Measurements from ENCODE around the gene CHRM5.
"Not testable (repeated sequence)": the region's sequence is repeated elsewhere in the genome, so short reads cannot be mapped to it uniquely, and the experiment has no call there.

CHRM5 gene

DNA sequence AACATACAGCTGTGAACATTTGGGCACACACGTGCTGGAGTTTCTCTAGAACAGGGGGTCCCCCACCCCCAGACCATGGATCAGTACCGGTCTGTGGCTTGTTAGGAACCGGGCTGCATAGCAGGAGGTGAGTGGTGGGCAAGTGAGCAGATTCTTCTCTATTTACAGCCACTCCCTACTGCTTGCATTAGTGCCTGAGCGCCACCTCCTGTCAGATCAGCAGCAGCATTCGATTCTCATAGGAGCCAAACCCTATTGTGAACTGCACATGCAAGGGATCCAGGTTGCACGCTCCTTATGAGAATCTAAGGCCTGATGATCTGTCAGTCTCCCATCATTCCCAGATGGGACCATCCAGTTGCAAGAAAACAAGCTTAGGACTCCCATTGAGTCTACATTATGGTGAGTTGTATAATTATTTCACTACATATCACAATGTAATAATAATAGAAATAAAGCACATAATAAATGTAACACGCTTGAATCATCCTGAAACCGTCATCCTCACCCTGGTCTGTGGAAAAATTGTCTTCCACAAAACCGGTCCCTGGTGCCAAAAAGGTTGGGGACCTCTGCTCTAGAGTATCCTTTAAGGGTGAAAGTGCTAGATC lies 25.8 kb downstream of the CHRM5 start:
- DNase-seq, result no peak

DNA sequence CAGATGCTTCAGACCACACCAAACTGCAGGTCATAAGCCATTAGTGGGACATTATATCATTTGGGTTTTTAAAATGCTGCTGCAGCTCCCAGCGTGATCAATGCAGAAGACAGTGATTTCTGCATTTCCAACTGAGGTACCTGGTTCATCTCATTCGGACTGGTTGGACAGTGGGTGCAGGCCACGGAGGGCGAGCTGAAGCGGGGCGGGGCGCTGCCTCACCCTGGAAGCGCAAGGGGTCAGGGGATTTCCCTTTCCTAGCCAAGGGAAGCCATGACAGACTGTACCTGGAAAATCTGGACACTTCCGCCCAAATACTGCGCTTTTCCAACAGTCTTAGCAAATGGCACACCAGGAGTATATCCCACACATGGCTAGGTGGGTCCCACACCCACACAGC lies 27.4 kb downstream of the CHRM5 start:
- DNase-seq, result not testable (repeated sequence)

DNA sequence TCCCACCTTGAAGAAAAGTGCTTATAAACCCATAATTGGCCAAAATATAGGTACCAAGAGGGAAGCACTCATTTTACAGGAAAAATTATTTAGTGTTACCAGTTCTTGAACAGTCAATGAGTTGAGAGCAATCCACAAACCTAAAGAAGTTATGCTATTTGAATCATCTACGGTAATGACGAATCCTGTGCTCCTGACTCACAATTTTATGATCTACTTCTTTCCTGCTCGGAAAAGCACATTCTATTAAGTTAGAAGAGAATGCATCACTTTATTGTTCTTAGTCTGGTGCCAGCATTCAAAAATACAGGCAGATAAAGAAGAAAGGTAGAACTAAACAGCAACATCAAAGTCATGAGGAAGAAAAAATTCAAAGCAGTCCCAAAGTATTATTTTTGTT lies 33.2 kb downstream of the CHRM5 start:
- no peak for DNase-seq

DNA sequence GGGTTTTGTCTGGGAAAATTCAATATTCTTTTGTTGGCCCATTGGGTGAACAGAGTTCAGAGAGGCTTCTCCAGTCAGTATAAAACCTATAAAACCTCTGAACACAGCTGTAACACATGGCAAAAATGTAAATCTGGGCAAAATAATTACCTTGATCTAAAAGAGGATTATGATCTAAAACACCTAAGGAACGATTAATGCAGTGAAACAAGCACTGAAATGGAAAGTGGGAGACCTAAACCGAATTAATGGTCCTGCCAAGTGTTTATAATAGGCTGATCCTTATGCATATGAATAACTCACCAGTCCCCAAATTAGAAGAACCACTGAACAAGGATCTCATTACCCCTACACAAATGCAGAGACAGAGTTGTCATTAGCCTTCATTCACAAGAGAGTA lies 38.1 kb downstream of the CHRM5 start:
- DNase-seq, result no peak

DNA sequence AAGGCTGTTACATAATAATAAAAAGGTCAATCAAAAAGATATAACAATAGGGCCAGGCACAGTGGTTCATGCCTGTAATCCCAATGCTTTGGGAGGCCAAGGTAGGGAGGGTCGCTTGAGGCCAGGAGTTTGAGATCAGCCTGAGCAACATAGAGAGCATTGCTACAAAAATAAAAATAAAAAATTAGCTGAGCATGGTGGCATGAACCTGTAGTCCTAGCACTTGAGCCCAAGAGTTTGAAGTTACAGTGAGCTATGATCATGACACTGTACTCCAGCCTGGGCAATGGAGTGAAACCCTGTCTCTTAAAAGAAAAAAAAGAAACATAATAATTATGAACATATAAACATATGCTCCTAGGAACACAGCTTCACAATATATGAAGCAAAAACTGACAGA lies 41.4 kb downstream of the CHRM5 start:
- DNase-seq, result no peak

DNA sequence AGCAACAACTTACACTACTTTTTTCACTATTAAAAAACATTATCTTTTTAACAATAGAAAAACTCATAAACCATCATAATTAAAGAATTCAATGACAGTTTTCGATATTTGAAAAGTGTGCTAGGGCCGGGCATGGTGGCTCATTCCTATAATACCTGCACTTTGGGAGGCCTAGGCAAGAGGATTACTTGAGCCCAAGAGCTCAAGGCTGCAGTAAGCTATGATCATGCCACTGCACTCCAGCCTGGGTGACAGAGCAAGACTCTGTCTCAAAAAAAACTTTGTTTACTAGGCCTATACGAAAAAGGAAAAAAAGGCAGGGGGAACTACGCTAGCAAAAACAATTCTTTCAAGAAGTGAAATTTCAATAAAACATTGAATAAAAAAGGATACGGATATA lies 42.6 kb downstream of the CHRM5 start:
- DNase-seq, result no peak

DNA sequence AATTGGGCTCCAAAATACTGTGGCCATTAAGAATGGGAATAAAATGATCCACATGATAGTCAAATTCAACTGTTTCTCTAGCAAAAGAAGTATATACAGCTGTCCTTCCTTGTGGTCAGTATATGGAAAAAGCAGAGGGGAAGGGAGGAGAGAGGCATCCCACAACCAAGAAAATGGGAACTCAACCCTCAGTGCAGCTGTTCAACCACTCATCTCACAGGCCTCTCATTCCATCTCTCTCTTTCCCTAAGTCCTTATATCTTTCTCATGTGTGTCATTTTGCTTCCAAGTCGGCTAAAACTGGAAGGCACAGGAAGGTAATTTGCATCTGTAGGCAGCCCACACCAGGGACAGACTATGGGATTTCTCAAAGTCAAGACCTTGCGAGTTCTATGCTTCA lies 43.2 kb downstream of the CHRM5 start:
- DNase-seq, result no peak

DNA sequence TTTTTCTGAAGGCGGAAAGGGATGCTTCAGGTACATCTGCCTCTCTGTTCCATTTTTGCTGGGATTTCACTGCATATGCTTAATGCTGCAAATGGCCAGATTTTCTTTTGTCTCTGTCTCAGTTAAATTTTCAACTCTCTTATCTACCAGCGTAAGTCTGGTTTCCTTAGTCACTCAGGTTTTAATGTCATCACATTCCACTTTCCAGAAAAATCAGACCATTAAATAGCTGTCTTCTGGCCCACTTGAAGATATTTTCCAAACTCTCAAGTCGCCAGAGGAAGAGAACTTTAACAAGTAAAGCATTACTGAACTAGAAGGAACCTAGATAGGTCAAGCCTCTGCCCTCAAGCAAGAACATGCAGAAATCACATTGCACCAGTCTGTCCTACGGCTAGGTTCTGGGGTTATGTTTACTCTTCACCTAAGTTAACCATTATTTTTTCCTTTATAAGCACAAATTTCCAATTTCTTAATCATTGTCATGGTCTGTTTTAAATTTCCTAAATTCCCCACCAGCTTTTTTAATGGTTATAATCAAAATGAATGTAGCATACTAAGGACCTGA lies 44.2 kb downstream of the CHRM5 start:
- DNase-seq, result no peak

DNA sequence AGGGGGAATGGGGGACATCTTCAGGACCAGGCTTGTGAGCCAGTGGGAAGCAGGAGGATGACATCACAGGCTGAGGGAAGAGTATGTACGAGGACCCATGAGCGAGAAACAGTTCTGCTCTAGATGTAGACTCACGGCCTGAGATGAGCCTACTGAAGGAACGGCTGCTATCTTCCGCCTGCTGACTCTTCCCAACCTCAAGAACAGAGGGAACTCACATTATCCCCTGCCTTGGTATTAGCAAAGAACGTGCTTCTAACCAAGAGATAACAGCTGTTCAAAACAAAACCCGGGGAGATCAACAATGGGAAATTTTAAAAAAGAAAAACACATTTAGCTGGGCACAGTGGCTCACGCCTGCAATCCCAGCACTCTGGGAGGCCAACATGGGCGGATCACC lies 45.4 kb downstream of the CHRM5 start:
- DNase-seq, result no peak

DNA sequence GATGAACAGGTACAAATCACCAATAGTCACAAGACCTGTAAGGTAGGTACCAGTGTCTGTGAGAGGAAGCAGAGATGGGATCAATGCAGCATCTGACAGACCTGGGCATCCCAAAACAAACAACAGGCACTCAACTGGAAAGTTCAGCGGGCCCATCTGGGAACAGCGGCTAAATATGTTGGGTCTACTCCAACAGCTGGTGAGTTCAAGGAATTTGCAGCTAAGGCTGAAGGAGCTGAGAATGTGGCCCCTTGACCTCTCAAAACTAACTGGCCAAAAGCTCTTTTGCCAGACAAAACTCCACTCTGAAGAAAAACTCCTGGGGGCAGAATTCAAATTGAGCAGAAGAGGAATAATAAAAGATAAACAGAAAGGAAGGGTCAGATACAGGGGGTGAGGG lies 46.3 kb downstream of the CHRM5 start:
- DNase-seq, result no peak

DNA sequence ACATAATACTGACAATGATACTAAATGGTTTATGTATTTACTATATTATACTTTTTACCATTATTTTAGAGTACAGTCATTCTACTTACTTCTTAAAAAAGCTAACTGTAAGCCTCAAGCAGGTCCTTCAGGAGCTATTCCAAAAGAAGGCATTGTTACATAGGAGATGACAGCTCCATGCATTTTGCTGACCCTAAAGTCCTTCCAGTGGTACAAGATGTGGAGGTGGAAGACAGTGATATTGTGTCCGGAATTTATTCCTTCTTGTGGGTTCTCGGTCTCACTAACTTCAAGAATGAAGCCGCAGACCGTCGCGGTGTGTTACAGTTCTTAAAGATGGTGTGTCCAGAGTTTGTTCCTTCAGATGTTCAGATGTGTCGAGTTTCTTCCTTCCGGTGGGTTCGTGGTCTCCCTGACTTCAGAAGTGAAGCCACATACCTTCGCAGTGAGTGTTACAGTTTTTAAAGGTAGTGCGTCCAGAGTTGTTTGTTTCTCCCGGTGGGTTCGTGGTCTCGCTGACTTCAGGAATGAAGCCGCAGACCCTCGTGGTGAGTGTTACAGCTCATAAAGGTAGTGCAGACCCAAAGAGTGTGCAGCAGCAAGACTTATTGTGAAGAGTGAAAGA lies 49.8 kb downstream of the CHRM5 start:
- DNase-seq, result no peak

DNA sequence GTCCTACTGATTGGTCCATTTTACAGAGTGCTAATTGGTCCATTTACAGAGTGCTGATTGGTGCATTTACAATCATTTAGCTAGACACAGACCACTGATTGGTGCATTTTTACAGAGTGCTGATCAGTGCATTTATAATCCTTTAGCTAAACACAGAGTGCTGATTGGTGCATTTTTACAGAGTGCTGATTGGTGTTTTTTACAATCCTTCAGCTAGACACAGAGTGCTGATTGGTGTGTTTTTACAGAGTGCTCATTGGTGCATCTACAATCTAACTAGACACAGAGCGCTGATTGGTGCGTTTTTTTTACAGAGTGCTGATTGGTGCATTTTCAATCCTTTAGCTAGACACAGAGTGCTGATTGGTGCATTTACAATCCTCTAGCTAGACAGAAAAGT lies 50.4 kb downstream of the CHRM5 start:
- not testable (repeated sequence) for DNase-seq

DNA sequence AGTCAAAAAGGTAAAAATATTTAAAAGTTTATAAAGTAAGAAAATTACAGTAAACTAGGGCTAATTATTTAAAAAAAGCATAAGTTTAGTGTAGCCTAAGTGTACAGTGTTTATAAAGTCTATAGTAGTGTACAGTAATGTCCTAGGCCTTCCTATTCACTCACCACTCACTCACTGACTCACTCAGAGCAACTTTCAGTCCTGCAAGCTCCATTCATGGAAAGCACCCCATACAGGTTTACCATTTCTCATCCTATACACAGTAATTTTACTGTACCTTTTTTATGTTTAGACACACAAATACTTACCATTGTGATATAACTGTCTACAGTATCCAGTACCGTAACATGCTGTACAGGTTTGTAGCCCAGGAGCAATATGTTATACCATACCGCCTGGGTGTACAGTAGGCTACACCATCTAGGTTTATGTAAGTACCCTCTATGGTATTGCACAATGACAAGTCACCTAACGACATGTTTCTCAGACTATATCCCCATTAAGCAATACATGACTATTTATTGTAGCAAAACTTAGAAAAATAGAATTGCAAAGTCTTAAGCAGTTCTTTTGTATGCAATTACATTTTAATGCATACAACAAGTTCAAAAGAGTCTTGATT lies 51.2 kb downstream of the CHRM5 start:
- no peak for DNase-seq

DNA sequence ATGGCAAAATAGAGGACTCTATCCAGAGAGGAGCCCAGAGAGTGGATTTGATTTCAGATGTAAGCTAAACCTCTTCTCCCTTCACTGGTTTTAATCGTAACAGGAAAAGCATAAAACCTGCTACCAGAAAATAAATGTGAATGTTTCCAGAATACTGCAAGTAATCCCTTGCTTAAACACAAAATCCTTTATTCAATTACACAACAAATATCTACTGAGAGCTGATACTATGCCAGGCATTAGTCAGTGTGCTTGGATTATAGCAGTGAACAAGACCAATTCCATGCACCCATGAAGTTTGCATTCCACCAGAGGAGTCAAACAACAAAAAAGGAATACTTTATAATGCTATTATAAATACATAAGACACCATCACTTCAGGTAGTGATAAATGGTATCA lies 55.6 kb downstream of the CHRM5 start:
- DNase-seq, result no peak

DNA sequence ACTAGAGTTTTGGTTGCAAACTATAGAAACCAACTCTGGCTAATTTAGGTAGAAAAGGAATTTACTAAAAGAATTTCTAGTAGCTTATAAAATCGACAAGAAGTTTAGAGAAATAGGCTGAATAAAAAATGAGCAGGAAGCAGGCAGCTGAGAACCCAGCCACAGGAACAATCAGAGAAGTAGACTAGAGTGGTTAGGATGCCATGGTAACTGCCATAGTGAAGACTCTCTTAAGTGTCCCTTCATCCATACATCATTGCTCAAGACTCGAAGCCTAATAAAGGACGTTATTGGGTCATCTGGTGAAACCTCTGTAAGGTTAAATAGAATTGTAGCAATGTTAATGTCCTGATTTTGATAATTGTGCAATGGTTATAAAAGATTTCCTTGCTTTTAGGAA lies 57.0 kb downstream of the CHRM5 start:
- no peak for DNase-seq

DNA sequence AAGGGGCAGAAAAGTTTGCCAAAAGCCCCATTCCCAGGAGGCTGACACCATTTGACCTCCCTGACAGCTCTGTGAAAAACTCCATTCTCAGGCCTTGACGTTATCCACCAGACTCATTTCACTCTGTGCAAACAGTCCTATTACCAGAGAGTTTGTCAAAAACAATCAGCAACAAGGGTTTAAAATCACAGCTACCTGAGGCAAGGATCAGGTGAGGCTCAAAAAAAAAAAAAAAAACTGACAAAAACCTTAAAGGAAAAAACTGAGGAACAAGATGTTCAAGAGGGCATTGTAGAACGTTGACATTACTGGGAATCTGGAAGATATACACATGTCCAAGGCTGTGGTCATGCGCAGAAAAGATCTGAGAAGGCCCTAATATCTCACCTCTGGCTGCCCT lies 59.3 kb downstream of the CHRM5 start:
- DNase-seq, result no peak

DNA sequence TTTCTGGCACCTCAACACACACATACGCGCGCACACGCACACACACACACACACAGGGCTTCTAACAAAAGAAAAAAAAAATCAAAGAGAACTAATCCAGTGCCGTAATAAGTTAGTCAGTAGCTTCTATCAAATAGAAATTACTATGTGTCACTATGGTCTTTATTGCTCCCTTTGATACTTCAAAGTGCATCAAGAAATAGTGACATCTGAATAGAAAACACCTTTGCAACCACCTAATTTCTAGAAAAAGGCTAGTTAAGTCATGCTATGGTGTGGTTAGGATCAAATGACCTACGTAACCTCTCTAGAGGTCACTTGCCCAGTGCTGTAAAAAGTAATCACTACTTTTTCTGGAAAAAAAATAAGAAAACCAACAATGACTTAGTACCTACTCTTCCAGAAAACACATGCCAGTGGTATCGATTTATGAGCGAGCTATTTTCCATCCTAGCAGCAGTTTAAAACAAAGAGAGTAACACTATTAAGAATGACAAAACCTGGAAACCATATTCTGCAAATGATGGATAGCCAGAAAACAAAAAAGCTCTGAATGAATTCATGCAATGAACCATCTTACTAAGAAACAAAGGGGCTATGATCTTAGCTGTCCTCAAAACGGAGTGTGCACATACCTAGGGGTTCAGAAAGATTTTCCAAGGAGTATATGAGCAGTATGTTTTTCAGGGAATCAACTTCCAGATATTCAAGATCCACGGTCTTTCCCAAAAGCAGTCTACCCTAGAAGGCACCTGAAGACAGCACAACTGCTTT lies 63.9 kb downstream of the CHRM5 start:
- DNase-seq, result no peak

DNA sequence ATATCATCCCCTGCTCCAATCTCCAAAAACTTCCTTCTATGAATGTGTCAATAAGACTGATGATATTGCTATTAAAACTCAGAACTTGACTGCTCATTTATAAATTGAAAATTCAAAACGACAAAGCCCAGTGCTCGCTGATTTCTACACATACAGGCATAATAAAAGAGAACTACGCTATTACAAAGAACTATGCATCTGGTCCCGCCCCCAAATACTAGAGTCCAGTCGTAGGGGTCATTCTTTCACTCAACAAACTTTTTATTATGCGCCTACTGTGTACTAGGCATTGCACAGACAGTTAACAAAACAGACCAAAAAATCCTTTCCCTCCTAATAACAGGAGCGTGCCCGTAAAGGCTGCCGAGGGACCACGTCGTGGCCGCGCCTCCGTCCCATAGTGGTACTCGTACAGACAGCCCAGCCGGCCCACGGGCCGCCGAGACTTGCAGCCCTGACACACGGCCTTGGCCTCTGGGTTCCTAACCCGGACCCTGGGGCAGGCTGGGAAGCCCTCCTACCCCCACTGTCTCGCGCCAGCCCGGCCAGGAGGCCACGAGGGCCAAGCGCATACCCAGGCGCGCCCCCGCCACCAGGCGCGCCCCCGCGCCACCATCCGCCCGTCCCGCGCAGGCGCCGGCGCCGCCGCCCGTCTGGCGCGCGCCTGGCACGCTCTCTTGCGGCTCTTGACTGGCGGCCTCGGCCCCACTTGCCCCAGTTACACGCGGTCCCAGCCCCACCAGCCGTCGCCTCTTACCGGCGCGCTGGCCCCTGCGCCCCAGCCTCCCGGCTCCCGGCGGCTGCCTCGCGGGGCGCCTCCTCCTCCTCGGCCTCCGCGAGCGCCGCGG lies 70.0 kb downstream of the CHRM5 start:
- peak; percentile 74 to 91 (median 83) for DNase-seq

DNA sequence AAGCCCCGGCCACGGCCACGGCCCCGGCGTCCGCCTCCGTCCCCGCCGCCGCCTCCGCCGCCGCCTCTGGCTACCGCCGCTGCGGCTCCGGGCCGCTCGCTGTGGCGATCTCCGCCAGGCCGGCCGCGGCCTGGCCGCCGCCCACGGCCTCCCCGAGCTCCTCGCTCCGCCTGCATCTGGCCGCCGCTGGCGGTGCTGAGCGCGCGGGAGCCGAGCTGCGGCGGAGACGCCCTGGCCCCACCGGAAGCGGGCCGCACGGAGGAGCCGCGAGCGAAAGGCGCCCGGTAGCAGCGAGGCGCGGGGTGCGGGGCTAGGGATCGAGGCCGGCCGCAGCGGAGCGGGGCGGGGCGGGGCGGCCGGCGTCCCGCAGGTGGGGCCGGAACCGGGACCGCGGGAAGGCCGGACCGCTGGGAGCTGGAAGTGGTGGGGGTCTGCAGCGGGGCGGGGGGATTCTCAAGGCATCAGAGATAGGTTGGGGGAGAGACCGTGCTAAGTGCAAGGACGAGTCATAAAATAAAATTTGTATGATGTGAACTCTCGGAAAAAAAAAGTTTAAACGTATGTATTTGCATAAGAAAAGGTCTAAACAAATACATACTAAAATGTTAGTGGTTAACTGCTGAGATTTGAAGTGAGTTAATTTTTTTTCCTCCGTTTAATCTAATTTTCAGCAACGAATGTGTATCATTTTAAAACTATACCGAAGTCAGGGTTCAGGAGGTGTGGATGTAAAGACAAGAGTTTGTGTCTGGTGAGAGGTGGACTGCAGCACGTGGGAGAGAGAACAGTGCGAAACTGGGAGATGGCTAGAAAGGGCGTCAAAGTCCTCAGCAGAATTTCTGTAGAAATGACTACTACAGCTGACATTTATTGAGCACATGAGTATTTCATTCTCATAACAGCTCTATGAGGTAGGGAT lies 70.8 kb downstream of the CHRM5 start, which contains the start of gene AVEN:
AVEN (minus strand) TSS at position 334 of the 919 bp plus-strand sequence; CDS start at position 176, 158 bp downstream.
- peak; percentile 70 to 87 (median 76) for DNase-seq

DNA sequence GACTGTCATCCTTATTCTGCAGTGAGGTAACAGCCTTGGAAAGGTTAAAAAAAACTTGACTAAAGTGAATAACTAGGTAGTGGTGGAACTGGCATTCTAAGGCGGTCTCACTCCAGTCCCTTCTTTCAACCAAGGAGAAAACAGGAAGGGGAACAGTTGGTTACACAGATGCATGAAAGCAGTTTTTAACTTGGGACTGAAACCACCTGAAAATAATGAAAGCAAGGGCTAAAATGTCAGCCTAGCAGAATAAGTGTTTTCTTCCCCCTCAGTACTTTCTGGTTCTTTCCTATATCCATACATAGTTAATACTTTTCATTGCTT lies 71.5 kb downstream of the CHRM5 start:
- DNase-seq, result peak in 1 of 3 donors; percentile 23

DNA sequence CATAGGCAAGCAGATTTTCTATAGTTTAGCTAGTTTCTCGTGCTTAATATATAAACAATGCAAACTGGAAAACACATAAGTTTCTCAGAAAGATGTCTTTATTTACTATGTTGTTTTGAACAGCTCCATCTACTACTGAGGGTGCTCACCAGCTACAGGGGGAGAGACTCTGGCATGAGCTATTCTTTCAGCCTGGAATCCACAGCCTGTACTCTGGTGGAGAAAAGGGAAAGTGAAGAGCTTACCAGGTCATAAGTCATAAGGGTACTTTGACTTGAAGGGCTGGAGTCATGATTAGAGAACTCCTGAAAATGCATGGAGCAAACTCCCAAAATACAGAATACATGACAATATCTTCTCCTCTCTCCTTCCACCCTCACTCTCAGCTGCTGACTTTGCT lies 75.1 kb downstream of the CHRM5 start:
- no peak for DNase-seq

Data from suppressor macrophage treated with lipopolysaccharide for 1 hour (primary cell).